Stimulated activated CD8-positive, alpha-beta memory T cell treated with anti-CD3 and anti-CD28 coated beads, Interleukin-15, amount 100 ng/mL, for 1 hour (primary cell): Measurements from ENCODE around the gene SS18.

Experiments
- DNase-seq: peaks from one replicate; pipeline ENCODE4 v3.0.0-alpha.2; 2020; ENCODE audit warnings: low read depth

Gene SS18

DNA sequence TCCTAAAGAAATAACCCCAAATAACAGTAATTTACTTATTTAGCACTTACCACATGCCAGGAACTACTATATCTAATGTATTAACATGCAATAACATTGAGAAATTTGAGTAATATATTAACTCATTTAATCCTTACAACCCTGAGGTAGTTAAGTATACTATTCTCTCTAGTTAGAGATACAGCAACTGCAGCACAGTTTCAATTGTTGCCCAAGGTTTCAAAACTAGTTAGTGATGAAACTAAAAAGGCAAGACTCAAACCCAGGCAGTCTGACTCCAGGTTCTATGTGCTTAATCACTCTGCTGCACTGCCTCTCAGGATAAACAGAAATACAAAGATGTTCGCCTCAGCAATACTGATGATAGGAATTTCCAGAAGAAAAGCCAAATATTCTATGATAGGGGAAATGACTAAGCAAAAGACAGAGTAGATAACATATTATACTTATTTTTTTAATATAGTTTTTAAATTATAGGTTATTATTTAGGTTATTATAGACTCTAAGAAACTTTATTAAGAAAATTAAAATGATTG is 88.0 kb downstream of the SS18 start:
- DNase-seq = no peak

DNA sequence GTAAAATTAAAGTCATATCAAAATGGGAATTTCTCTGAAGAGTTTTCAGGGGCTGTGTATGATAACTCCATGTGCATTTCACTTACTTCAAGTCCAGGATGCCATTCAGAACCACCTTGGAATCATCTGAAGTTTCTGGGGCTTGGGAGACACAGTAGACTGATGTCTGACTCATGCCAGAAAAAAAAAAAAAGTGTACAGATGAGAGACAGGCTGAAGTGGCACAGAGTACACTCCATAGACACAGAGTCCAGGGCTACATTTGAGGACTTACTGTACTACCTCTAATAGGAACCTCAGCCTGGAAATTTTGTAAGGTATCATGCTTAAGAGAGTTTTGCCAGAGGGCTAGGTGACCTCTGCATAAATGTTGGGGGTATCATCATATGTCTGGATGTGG is 92.0 kb downstream of the SS18 start:
- DNase-seq = no peak

- no peak for DNase-seq
Measured at GRCh38 chr18:25992566-25992965, 97.8 kb downstream of the SS18 start.

GRCh38 chr18:25990473-25990872 is 99.9 kb downstream of the SS18 start:
- DNase-seq = no peak

- DNase-seq = no peak
Measured at GRCh38 chr18:25985707-25986394, 104.6 kb downstream of the SS18 start.

DNA sequence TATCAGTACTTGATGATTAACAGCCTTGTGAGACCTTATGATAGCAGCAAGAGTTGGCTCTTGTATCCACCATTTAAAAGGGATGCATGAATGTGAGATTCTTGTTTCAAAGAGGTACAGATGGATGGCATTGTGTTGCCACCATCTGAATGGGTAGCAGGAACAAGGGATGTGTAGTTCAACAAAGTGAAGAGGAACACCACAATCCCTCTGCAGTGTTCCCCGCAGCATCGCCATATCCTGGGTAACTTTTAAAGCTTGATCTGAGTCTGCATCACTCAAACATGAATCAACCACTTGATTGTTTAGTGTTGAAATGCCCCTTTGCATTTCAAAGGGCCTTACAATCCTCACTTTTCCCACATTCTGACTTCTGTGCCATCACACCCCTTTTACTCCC is 106.7 kb downstream of the SS18 start:
- DNase-seq = no peak

DNA sequence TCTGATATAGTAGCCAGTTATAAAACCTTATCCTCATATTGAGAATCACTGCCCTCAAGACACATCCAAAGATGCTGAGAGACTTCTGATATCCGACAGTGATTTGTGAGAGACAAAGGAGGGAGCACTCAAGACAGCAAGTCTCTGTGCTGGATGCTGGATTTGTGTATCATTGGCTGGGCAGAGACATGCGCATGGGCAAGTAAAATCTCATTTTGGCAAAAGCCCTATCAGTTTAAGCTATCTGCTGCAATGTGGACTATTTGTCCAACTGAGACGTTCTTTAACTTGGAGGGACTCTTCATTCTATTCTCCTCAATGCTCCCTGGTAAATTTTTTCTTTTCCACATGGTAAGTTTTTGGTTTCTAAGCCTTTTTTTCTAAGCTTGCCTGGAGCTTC is 107.5 kb downstream of the SS18 start:
- no peak for DNase-seq

DNA sequence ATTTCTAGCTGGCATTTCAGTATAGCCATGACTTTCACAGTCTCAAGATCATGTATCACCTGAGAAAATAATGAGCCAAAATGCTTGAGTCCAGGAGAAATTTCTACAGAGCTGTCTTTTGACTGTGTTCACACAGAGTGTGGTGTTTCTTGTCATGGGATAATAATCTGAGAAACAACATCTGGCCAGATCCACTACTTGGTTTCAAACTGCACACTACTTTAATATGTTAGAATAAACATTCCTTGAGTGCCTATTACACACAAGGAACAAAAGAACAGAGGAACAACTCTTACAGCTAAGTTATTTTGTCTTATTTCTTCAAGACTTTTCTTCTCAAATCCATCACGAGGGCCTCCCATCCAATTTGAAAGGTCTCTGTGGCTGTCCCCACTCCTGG is 108.3 kb downstream of the SS18 start:
- DNase-seq = no peak

GRCh38 chr18:25979369-25980040 is 110.9 kb downstream of the SS18 start:
- no peak for DNase-seq

GRCh38 chr18:25976554-25976953 is 113.9 kb downstream of the SS18 start:
- DNase-seq = no peak

- no peak for DNase-seq
Measured at GRCh38 chr18:25974630-25975077, 115.8 kb downstream of the SS18 start.
